Heart right ventricle (tissue), 16 donors: Measurements from ENCODE around the gene ZFHX3. TPM values are rescaled to one million over a fixed set of nuclear protein-coding genes. Genes with fewer than 3 reads are reported as not detected.

Experiments used
- ATAC-seq, 8 donors: fragments of 200-7000 bp; cut with Tn5 transposase; one replicate each; pipeline ENCODE4 v1.9.1; 2020; ENCODE audit warnings: mild to moderate bottlenecking in 8 of 8, moderate library complexity in 8 of 8, moderate number of reproducible peaks in 1 of 8
- DNase-seq, 2 donors: peaks; one replicate each; pipeline ENCODE4 v3.0.0-alpha.2; 2020
- H3K27ac ChIP-seq, 10 donors: fragments of 200-600 bp; sonication (generic) in 2 of 10; one replicate each; pipeline versions ENCODE4 v1.5.0 to v1.8.0; 2020 to 2022; ENCODE audit warnings: mild to moderate bottlenecking in 3 of 10
- H3K27me3 ChIP-seq, 7 donors: fragments of 200-600 bp; one replicate each; pipeline ENCODE4 v1.8.0; 2021 to 2022; ENCODE audit warnings: mild to moderate bottlenecking in 2 of 7
- H3K36me3 ChIP-seq, 9 donors: fragments of 200-600 bp; sonication (generic) in 1 of 9; one replicate each; pipeline versions ENCODE4 v1.5.0 to v1.8.0; 2020 to 2022; ENCODE audit warnings: mild to moderate bottlenecking in 2 of 9
- H3K4me1 ChIP-seq, 9 donors: fragments of 200-600 bp; sonication (generic) in 1 of 9; one replicate each; pipeline versions ENCODE4 v1.5.0 to v1.8.0; 2020 to 2022; ENCODE audit warnings: mild to moderate bottlenecking in 4 of 9
- H3K4me3 ChIP-seq, 10 donors: fragments of 200-600 bp; sonication (generic) in 2 of 10; one replicate each; pipeline versions ENCODE4 v1.5.0 to v1.8.0; 2020 to 2022; ENCODE audit warnings: mild to moderate bottlenecking in 7 of 10, moderate library complexity in 2 of 10
- H3K9me3 ChIP-seq, 11 donors: fragments of 200-600 bp in 10 of 11; sonication (generic) in 2 of 11; one replicate each; pipeline versions ENCODE4 v1.5.0 to v1.8.0; 2013 to 2022; ENCODE audit warnings: mild to moderate bottlenecking in 2 of 11, control low read depth in 1 of 11, moderate library complexity in 1 of 11
- CTCF ChIP-seq, 9 donors: fragments of 200-600 bp; sonication (generic) in 2 of 9; IDR thresholded peaks; one replicate each; pipeline versions ENCODE4 v1.5.0 to v1.8.0; 2021 to 2022; ENCODE audit warnings: antibody characterized with exemption in 9 of 9, mild to moderate bottlenecking in 5 of 9, moderate library complexity in 1 of 9
- WGBS, 2 donors: extraction: QIAGEN DNeasy Blood & Tissue Kit; methylation state at CpG; one replicate each; pipeline ENCODE4 v1.1.7; 2013; ENCODE audit warnings: inconsistent platforms in 1 of 2; 5-methylcytosine and 5-hydroxymethylcytosine counted together
- intact Hi-C, 10 donors: fragments of 100-400 bp; cut with DNase I; formaldehyde crosslinking; loops; one replicate each; pipeline versions ENCODE4 v1.11.1 to v1.14.2; 2022
- polyA plus RNA-seq, 2 donors: library from polyadenylated mRNA; stranded (reverse); fragments of 200-250 nt; gene quantifications; one replicate each; pipeline ENCODE4 v1.2.3, GENCODE V29; 2013
- total RNA-seq, 10 donors: library from RNA; stranded (reverse); fragmentation: NEBNext Ultra II Directional in 3 of 10; extraction: Animal tissue kit (Norgen Biotek cat#: 25700) in 3 of 10; gene quantifications; one replicate each; pipeline versions ENCODE4 v1.2.1 to v1.2.4, GENCODE V29; 2021 to 2023
- donor health status: Arrhythmogenic right ventricular cardiomyopathy.
- donor health status: ischemic (EF 13 %, LVEDD 7.1; RV severe dilation, severe dysfunction).
- donor health status: healthy with polysubstance abuse.
- donor health status: DM: no; HTN: yes; CAD: no.
- donor health status: DM: no; HTN: no; CAD: no.
- donor health status: ischemic (EF 25% LVEDD 6.9; RV normal size, moderate dysfunction).
- donor health status: ischemic (EF 25% LVEDD 5.7; RV mildly dilated, moderate dysfunction).
- donor health status: healthy.
- donor health status: DM: yes; HTN: yes; CAD: no.
- donor health status: Ischemic cardiomyopathy.
- donor health status: ischemic (EF 35%, LVEDD 5.7; RV mildly dilated, moderate dysfunction).
- donor health status: nonischemic (EF 11% LVEDD 7.7; RV severe dilation, severe dysfunction).
- donor health status: DM: yes; HTN: yes; CAD: no.
- donor health status: PGD.
- donor health status: ischemic (EF 29% LVEDD 5.4; RV normal size, mild dysfunction).
- donor health status: nonischemic (EF 23%, LVEDD 6.1; RV moderate dilation, normal function).

ZFHX3 gene
- total and polyA plus RNA-seq, 12 donors = 1.6 to 15.2 (median 10.4) TPM

- no peaks in the 10 kb centered on the region for H3K27me3 ChIP-seq
- intact Hi-C loops = no loop called here
- TF ChIP-seq CTCF (IDR thresholded peaks at IDR 0.05) = no peak
- H3K27ac ChIP-seq = no peak overlapping the region
- no peak for DNase-seq
- WGBS, 2 donors = 63 to 89% methylated on average over 5 of the region's 5 CpGs
- H3K4me3 ChIP-seq = no peak overlapping the region
- H3K36me3 ChIP-seq = peaks cover 0 to 5% (median 0%) of the 10 kb centered on the region in 9 donors
- peak in 1 of 8 donors; percentile 51 for ATAC-seq
- peaks cover 0 to 44% (median 6%) of the 10 kb centered on the region in 9 donors for H3K4me1 ChIP-seq
- no peaks in the 10 kb centered on the region for H3K9me3 ChIP-seq
Observed at GRCh38 chr16:72967941-72968340, 80.0 kb downstream of the ZFHX3 start.

- no peaks in the 10 kb centered on the region for H3K27me3 ChIP-seq
- no peak for ATAC-seq
- DNase-seq = no peak
- no peak for TF ChIP-seq CTCF (IDR thresholded peaks at IDR 0.05)
- no peak overlapping the region for H3K27ac ChIP-seq
- intact Hi-C loops = no loop called here
- H3K4me1 ChIP-seq = peaks cover 0 to 38% (median 3%) of the 10 kb centered on the region in 9 donors
- WGBS, 2 donors = 69 to 75% methylated on average over 10 of the region's 10 CpGs
- H3K9me3 ChIP-seq = no peaks in the 10 kb centered on the region
- peaks cover 0 to 17% (median 10%) of the 10 kb centered on the region in 9 donors for H3K36me3 ChIP-seq
- no peak overlapping the region for H3K4me3 ChIP-seq
Observed at GRCh38 chr16:72963533-72964315, 84.2 kb downstream of the ZFHX3 start.

- H3K36me3 ChIP-seq = peaks cover 0 to 30% (median 20%) of the 10 kb centered on the region in 9 donors
- H3K9me3 ChIP-seq = no peaks in the 10 kb centered on the region
- DNase-seq = no peak
- H3K27me3 ChIP-seq = no peaks in the 10 kb centered on the region
- peaks cover 0 to 31% (median 3%) of the 10 kb centered on the region in 9 donors for H3K4me1 ChIP-seq
- no peak overlapping the region for H3K4me3 ChIP-seq
- 83 to 90% methylated on average over 8 of the region's 8 CpGs for WGBS, 2 donors
- TF ChIP-seq CTCF (IDR thresholded peaks at IDR 0.05) = no peak
- intact Hi-C loops = no loop called here
- ATAC-seq = no peak
- no peak overlapping the region for H3K27ac ChIP-seq
Observed at GRCh38 chr16:72962347-72962746, 85.6 kb downstream of the ZFHX3 start.

- Histone ChIP-seq H3K4me1 (peaks cover 0 to 31% (median 3%) of the 10 kb centered on the region in 9 donors), H3K27me3 (no peaks in the 10 kb centered on the region), H3K4me3 (no peak overlapping the region), H3K9me3 (no peaks in the 10 kb centered on the region), H3K27ac (no peak overlapping the region), H3K36me3 (peaks cover 0 to 34% (median 20%) of the 10 kb centered on the region in 9 donors)
- 94 to 95% methylated on average over 9 of the region's 9 CpGs for WGBS, 2 donors
- intact Hi-C loops = no loop called here
- TF ChIP-seq CTCF (IDR thresholded peaks at IDR 0.05) = no peak
- ATAC-seq = no peak
- DNase-seq = no peak
Observed at GRCh38 chr16:72961863-72962262, 86.1 kb downstream of the ZFHX3 start.
